A673 (cell line): ENCODE results near the gene RTEL1.

Experiments
- EZH2 ChIP-seq: fragments of 200-600 bp; sonication (generic); IDR thresholded peaks from 2 replicates; pipeline ENCODE4 v1.6.1; 2017; ENCODE audit warnings: borderline replicate concordance, low read depth, mild to moderate bottlenecking, mixed read lengths, antibody characterized with exemption, low read length; ENCODE audit not compliant: poor library complexity, severe bottlenecking
- TF ChIP-seq, protein P1 (sequence below): fragments of 300-800, 200-600 bp; sonication (generic); conservative IDR thresholded peaks from 2 replicates; pipeline ENCODE4 v1.5.1; 2017; ENCODE audit warnings: low read depth, mild to moderate bottlenecking, antibody characterized with exemption, low read length, moderate library complexity, mixed read lengths

GRCh38 chr20:63744158-63744557 is 86.0 kb downstream of the RTEL1 start:
- TF ChIP-seq, protein P1, sequence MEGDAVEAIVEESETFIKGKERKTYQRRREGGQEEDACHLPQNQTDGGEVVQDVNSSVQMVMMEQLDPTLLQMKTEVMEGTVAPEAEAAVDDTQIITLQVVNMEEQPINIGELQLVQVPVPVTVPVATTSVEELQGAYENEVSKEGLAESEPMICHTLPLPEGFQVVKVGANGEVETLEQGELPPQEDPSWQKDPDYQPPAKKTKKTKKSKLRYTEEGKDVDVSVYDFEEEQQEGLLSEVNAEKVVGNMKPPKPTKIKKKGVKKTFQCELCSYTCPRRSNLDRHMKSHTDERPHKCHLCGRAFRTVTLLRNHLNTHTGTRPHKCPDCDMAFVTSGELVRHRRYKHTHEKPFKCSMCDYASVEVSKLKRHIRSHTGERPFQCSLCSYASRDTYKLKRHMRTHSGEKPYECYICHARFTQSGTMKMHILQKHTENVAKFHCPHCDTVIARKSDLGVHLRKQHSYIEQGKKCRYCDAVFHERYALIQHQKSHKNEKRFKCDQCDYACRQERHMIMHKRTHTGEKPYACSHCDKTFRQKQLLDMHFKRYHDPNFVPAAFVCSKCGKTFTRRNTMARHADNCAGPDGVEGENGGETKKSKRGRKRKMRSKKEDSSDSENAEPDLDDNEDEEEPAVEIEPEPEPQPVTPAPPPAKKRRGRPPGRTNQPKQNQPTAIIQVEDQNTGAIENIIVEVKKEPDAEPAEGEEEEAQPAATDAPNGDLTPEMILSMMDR = no peak
- no peak for TF ChIP-seq EZH2
